B cell (primary cell): Measurements from ENCODE around the gene RILPL1. TPM values are rescaled to one million over a fixed set of nuclear protein-coding genes. Genes with fewer than 3 reads are reported as not detected.

Source experiments
- ATAC-seq: fragments of 200-7000 bp; cut with Tn5 transposase; one replicate; pipeline ENCODE4 v1.10.0; 2021; ENCODE audit warnings: low read depth, mild to moderate bottlenecking, moderate number of reproducible peaks, moderate library complexity
- CTCF ChIA-PET: fragments of 350-600 bp; sonication (Branson Sonifier 250); formaldehyde crosslinking; loops from one replicate; lab custom pipeline; 2021; ENCODE audit warnings: antibody characterized with exemption, inconsistent platforms; lab: Charles Lee
- POLR2A ChIA-PET: fragments of 350-600 bp; sonication (Branson Sonifier 250); formaldehyde crosslinking; loops from one replicate; lab custom pipeline; 2021; ENCODE audit warnings: antibody characterized with exemption; lab: Charles Lee
- DNase-seq: peaks from one replicate; pipeline ENCODE4 v3.0.0; 2013
- H2AFZ ChIP-seq: 2 replicates; pipeline ENCODE4 v1.6.1; 2012; ENCODE audit warnings: mild to moderate bottlenecking, low read depth, low read length; ENCODE audit not compliant: insufficient read depth, poor library complexity, severe bottlenecking
- H3K27ac ChIP-seq, 2 donors: 1 replicate in 1 of 2; 2 replicates in 1 of 2; pipeline ENCODE4 v1.5.1; 2012 to 2013; ENCODE audit warnings: low read length in 2 of 2, mild to moderate bottlenecking in 2 of 2, moderate library complexity in 1 of 2
- H3K27me3 ChIP-seq, 4 experiments: fragments of 200-600 bp in 1 of 4; sonication (generic) in 1 of 4; replicated peaks in 1 of 4; 1 replicate in 2 of 4; 2 replicates in 2 of 4; pipeline versions ENCODE4 v1.6.1 to v1.7.0; 2013 to 2016; ENCODE audit warnings: low read length in 3 of 4, mild to moderate bottlenecking in 2 of 4, mixed read lengths in 1 of 4, moderate library complexity in 1 of 4; ENCODE audit not compliant: insufficient read depth in 4 of 4, control insufficient read depth in 3 of 4; ENCODE audit errors: control extremely low read depth in 1 of 4
- H3K36me3 ChIP-seq, 2 experiments: replicated peaks in 1 of 2; 1 replicate in 1 of 2; 2 replicates in 1 of 2; pipeline versions ENCODE4 v1.6.1 to v1.7.1; 2013; ENCODE audit warnings: low read length in 1 of 2; ENCODE audit not compliant: insufficient read depth in 2 of 2, control insufficient read depth in 1 of 2; ENCODE audit errors: control extremely low read depth in 1 of 2, extremely low read depth in 1 of 2
- H3K4me1 ChIP-seq, 2 donors: fragments of 200-600 bp in 1 of 2; sonication (generic) in 1 of 2; 1 replicate in 1 of 2; 2 replicates in 1 of 2; pipeline versions ENCODE4 v1.5.1 to v1.6.1; 2013 to 2017; ENCODE audit warnings: low read length in 2 of 2; ENCODE audit not compliant: control insufficient read depth in 2 of 2, insufficient read depth in 2 of 2
- H3K4me2 ChIP-seq: replicated peaks from 2 replicates; pipeline ENCODE3; 2012; ENCODE audit warnings: mild to moderate bottlenecking, low read depth, low read length; ENCODE audit not compliant: poor library complexity, severe bottlenecking
- H3K4me3 ChIP-seq, 5 experiments: fragments of 200-600 bp in 1 of 5; sonication (generic) in 1 of 5; 1 replicate in 3 of 5; 2 replicates in 2 of 5; pipeline versions ENCODE4 v1.5.1 to v1.7.0; 2011 to 2016; ENCODE audit warnings: low read length in 4 of 5, mild to moderate bottlenecking in 4 of 5, low read depth in 2 of 5, control low read depth in 1 of 5, moderate library complexity in 1 of 5; ENCODE audit not compliant: insufficient read depth in 1 of 5; ENCODE audit errors: control extremely low read depth in 1 of 5, extremely low read depth in 1 of 5
- H3K79me2 ChIP-seq: fragments of 200-600 bp; sonication (generic); one replicate; pipeline ENCODE4 v1.6.0; 2016; ENCODE audit warnings: low read length; ENCODE audit not compliant: control insufficient read depth, insufficient read depth
- H3K9ac ChIP-seq: fragments of 200-600 bp; sonication (generic); 2 replicates; pipeline ENCODE4 v1.6.1; 2017; ENCODE audit warnings: mild to moderate bottlenecking, low read length, moderate library complexity
- H3K9me3 ChIP-seq, 3 donors: one replicate each; pipeline versions ENCODE4 v1.6.1 to v1.7.1; 2013; ENCODE audit warnings: low read length in 2 of 3; ENCODE audit not compliant: control insufficient read depth in 2 of 3, insufficient read depth in 1 of 3; ENCODE audit errors: control extremely low read depth in 1 of 3
- H4K20me1 ChIP-seq: 2 replicates; pipeline ENCODE4 v1.6.0; 2012; ENCODE audit warnings: mild to moderate bottlenecking, low read length; ENCODE audit not compliant: insufficient read depth, control insufficient read depth, poor library complexity, severe bottlenecking
- H3K27ac Mint-ChIP-seq: one replicate; pipeline ENCODE4 v1.8.0; 2021; ENCODE audit warnings: mixed read lengths
- H3K27me3 Mint-ChIP-seq: one replicate; pipeline ENCODE4 v1.8.0; 2021; ENCODE audit warnings: mixed read lengths
- H3K4me1 Mint-ChIP-seq: one replicate; pipeline ENCODE4 v1.8.0; 2021; ENCODE audit warnings: mixed read lengths
- H3K4me3 Mint-ChIP-seq: one replicate; pipeline ENCODE4 v1.8.0; 2021; ENCODE audit warnings: mixed read lengths
- H3K9me3 Mint-ChIP-seq: one replicate; pipeline ENCODE4 v1.8.0; 2022; ENCODE audit warnings: mixed read lengths; ENCODE audit not compliant: insufficient read depth
- EZH2 ChIP-seq: IDR thresholded peaks from 2 replicates; pipeline ENCODE4 v1.6.1; 2012; ENCODE audit warnings: borderline replicate concordance, low read depth, mild to moderate bottlenecking, moderate library complexity, low read length; ENCODE audit not compliant: insufficient read depth, poor library complexity, severe bottlenecking
- whole genome bisulfite sequencing: methylation state at CpG from one replicate; pipeline ENCODE4 v1.1.5; 2013; ENCODE audit warnings: missing lambda C conversion rate; ENCODE audit not compliant: insufficient coverage; 5-methylcytosine and 5-hydroxymethylcytosine counted together
- intact Hi-C: fragments of 100-400 bp; cut with micrococcal nuclease; formaldehyde crosslinking; loops from one replicate; pipeline ENCODE4 v1.10.0; 2022
- polyA plus RNA-seq: library from polyadenylated mRNA; depleted of rRNA; stranded (reverse); fragments of >200 nt; gene quantifications from 2 replicates; pipeline ENCODE4 v1.2.3, GENCODE V29; 2012
- total RNA-seq, 2 donors: library from RNA; stranded (reverse); fragments of 120-200 nt in 1 of 2; gene quantifications; 1 replicate in 1 of 2; 2 replicates in 1 of 2; pipeline versions ENCODE4 v1.2.3 to v1.2.4, GENCODE V29; 2013 to 2022
- TF ChIP-seq, protein P1 (sequence below): fragments of 200-600 bp; IDR thresholded peaks from one replicate; pipeline ENCODE4 v1.8.0; 2022; ENCODE audit warnings: antibody characterized with exemption, mild to moderate bottlenecking

Gene RILPL1
- total and polyA plus RNA-seq, 2 donors (not counting 1 experiment from before 2014, with no cell fraction given), result 2.6 to 2.8 TPM

DNA sequence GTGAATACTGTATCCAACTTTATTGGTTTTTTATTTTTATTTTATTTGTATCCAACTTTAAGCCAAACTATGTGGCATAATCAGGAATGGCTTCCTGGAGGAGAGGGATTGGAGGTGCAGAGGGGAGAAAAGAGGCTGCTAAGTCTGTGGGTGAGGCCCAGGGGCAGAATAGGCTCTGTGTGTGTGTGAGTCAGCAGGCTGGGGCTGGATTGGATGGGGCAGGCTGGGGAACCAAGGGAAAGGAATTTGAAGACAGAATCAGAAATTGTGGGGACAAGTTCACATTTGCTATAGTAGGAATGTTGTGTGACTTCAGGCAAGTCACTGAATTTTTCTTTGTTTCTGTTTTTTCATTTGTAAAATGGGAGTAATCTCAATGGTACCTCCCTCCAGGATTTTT, 12.8 kb upstream of the RILPL1 start:
- H3K27ac Mint-ChIP-seq, result no peak overlapping the region
- peaks cover 24% of the 10 kb centered on the region for H3K27me3 Mint-ChIP-seq
- Histone ChIP-seq H3K79me2 (no peaks in the 10 kb centered on the region), H2AFZ (no peak overlapping the region), H3K9me3 (no peaks in the 10 kb centered on the region), H4K20me1 (no peaks in the 10 kb centered on the region), H3K27ac (no peak overlapping the region), H3K4me2 (no peak overlapping the region), H3K4me3 (no peak overlapping the region), H3K27me3 (no peaks in the 10 kb centered on the region), H3K4me1 (no peaks in the 10 kb centered on the region), H3K9ac (no peak overlapping the region), H3K36me3 (no peaks in the 10 kb centered on the region)
- DNase-seq (no peak), ATAC-seq (no peak)
- POLR2A ChIA-PET, result no interaction called here
- CTCF ChIA-PET, result no interaction called here
- H3K4me3 Mint-ChIP-seq, result no peak overlapping the region
- no peaks in the 10 kb centered on the region for H3K9me3 Mint-ChIP-seq
- TF ChIP-seq, protein P1, sequence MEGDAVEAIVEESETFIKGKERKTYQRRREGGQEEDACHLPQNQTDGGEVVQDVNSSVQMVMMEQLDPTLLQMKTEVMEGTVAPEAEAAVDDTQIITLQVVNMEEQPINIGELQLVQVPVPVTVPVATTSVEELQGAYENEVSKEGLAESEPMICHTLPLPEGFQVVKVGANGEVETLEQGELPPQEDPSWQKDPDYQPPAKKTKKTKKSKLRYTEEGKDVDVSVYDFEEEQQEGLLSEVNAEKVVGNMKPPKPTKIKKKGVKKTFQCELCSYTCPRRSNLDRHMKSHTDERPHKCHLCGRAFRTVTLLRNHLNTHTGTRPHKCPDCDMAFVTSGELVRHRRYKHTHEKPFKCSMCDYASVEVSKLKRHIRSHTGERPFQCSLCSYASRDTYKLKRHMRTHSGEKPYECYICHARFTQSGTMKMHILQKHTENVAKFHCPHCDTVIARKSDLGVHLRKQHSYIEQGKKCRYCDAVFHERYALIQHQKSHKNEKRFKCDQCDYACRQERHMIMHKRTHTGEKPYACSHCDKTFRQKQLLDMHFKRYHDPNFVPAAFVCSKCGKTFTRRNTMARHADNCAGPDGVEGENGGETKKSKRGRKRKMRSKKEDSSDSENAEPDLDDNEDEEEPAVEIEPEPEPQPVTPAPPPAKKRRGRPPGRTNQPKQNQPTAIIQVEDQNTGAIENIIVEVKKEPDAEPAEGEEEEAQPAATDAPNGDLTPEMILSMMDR, result no peak
- H3K4me1 Mint-ChIP-seq, result no peaks in the 10 kb centered on the region
- intact Hi-C loops, result no loop called here

GRCh38 chr12:123543541-123543940, 10.0 kb upstream of the RILPL1 start:
- H3K27me3 ChIP-seq, result no peaks in the 10 kb centered on the region
- H3K36me3 ChIP-seq, result no peaks in the 10 kb centered on the region
- Mint-ChIP-seq H3K27me3 (peaks cover 9% of the 10 kb centered on the region), H3K4me1 (no peaks in the 10 kb centered on the region), H3K27ac (no peak overlapping the region), H3K9me3 (no peaks in the 10 kb centered on the region), H3K4me3 (no peak overlapping the region)
- ChIA-PET CTCF (no interaction called here), POLR2A (no interaction called here)
- H3K27ac ChIP-seq, result no peak overlapping the region
- no peak overlapping the region for H3K9ac ChIP-seq
- TF ChIP-seq EZH2, result no peak
- TF ChIP-seq, protein P1, result no peak
- H2AFZ ChIP-seq, result no peak overlapping the region
- ATAC-seq (no peak), DNase-seq (no peak)
- H3K4me1 ChIP-seq, result no peaks in the 10 kb centered on the region
- no peak overlapping the region for H3K4me3 ChIP-seq
- no peaks in the 10 kb centered on the region for H4K20me1 ChIP-seq
- intact Hi-C loops, result no loop called here
- H3K79me2 ChIP-seq, result no peaks in the 10 kb centered on the region
- no peaks in the 10 kb centered on the region for H3K9me3 ChIP-seq
- WGBS, result no CpG with 5 or more reads among the region's 4 CpGs
- no peak overlapping the region for H3K4me2 ChIP-seq
